Myocyte (in vitro differentiated cells): ENCODE data around the gene LCE2A. TPM values are rescaled to one million over a fixed set of nuclear protein-coding genes. Genes with fewer than 3 reads are reported as not detected.
A peak's percentile ranks its signal among the peaks of the same experiment; 100 is the strongest.
"Not testable (repeated sequence)": the region's sequence is repeated elsewhere in the genome, so short reads cannot be mapped to it uniquely, and the experiment has no call there.

Experiments
- DNase-seq: peaks from one replicate; pipeline ENCODE4 v3.0.0-alpha.2; 2012; ENCODE audit warnings: low read depth
- polyA plus RNA-seq: library from polyadenylated mRNA; unstranded; fragments of >200 nt; gene quantifications from one replicate; pipeline ENCODE4 v1.2.1, GENCODE V29; 2012; ENCODE audit warnings: missing spikeins
- total RNA-seq: library from RNA; depleted of rRNA; stranded (reverse); fragments of >200 nt; gene quantifications from 2 replicates; pipeline ENCODE4 v1.2.3, GENCODE V29; 2014

The LCE2A gene
- not detected in 2 replicates for total RNA-seq
- polyA plus RNA-seq = not detected

GRCh38 chr1:152697701-152698600 is at the start of gene LCE2A:
Gene LCE2A (plus strand): TSS chr1:152698345. CDS start chr1:152698902, 557 bp downstream.
- no peak for DNase-seq

GRCh38 chr1:152654110-152654509 is 44.0 kb upstream of the LCE2A start:
- DNase-seq = peak; percentile 50

GRCh38 chr1:152656459-152656858 is 41.7 kb upstream of the LCE2A start:
- no peak for DNase-seq

GRCh38 chr1:152657677-152658076 is 40.5 kb upstream of the LCE2A start:
- no peak for DNase-seq

- DNase-seq = no peak
Measured at GRCh38 chr1:152658649-152659048, 39.5 kb upstream of the LCE2A start.

GRCh38 chr1:152663098-152663497 is 35.0 kb upstream of the LCE2A start, which contains the start of gene LCE2D:
Gene LCE2D (plus strand): TSS chr1:152663380. CDS start chr1:152664106, 726 bp downstream.
- no peak for DNase-seq

- not testable (repeated sequence) for DNase-seq
Measured at GRCh38 chr1:152666171-152666570, 32.0 kb upstream of the LCE2A start.

GRCh38 chr1:152667648-152668047 is 30.5 kb upstream of the LCE2A start:
- peak; percentile 34 for DNase-seq

- DNase-seq = no peak
Measured at GRCh38 chr1:152673016-152673415, 25.1 kb upstream of the LCE2A start.

- not testable (repeated sequence) for DNase-seq
Measured at GRCh38 chr1:152674983-152675382, 23.2 kb upstream of the LCE2A start, which contains the start of gene LCE2C. Gene LCE2C (plus strand): TSS chr1:152675279. CDS start chr1:152676016, 737 bp downstream.

GRCh38 chr1:152679459-152679858 is 18.7 kb upstream of the LCE2A start:
- peak; percentile 33 for DNase-seq

GRCh38 chr1:152681616-152682015 is 16.5 kb upstream of the LCE2A start:
- DNase-seq = no peak

GRCh38 chr1:152683846-152684245 is 14.3 kb upstream of the LCE2A start:
- DNase-seq = no peak

GRCh38 chr1:152685823-152686222 is 12.3 kb upstream of the LCE2A start, which contains the start of gene LCE2B:
Gene LCE2B (plus strand): TSS chr1:152686123. CDS start chr1:152686844, 721 bp downstream.
- not testable (repeated sequence) for DNase-seq

- DNase-seq = no peak
Measured at GRCh38 chr1:152699746-152700145, 1.6 kb downstream of the LCE2A start.

GRCh38 chr1:152707860-152708259 is 9.7 kb downstream of the LCE2A start, which contains the start of gene LCE4A:
Gene LCE4A (plus strand): TSS chr1:152708160. CDS start chr1:152709076, 916 bp downstream.
- DNase-seq = no peak

GRCh38 chr1:152718238-152718637 is 20.1 kb downstream of the LCE2A start:
- no peak for DNase-seq

- DNase-seq = no peak
Measured at GRCh38 chr1:152725261-152725660, 27.1 kb downstream of the LCE2A start.

GRCh38 chr1:152728986-152729385 is 30.8 kb downstream of the LCE2A start:
- DNase-seq = no peak

GRCh38 chr1:152735648-152736047 is 37.5 kb downstream of the LCE2A start:
- peak; percentile 2 for DNase-seq

- DNase-seq = no peak
Measured at GRCh38 chr1:152737997-152738396, 39.9 kb downstream of the LCE2A start.

GRCh38 chr1:152739841-152740240 is 41.7 kb downstream of the LCE2A start:
- no peak for DNase-seq
